SK-N-SH (cell line): ENCODE results near the gene CCDC102A. TPM values are rescaled to one million over a fixed set of nuclear protein-coding genes. Genes with fewer than 3 reads are reported as not detected.

Experiments used
- CTCF ChIA-PET: fragments of 300-600, 350-600 bp; formaldehyde crosslinking; extraction: SDS; loops from one replicate; lab custom pipeline; 2021; lab: Yijun Ruan, JAX
- POLR2A ChIA-PET: fragments of 350-600 bp; sonication (Branson Sonifier 250); formaldehyde crosslinking; extraction: SDS; loops from one replicate; lab custom pipeline; 2020; ENCODE audit warnings: antibody characterized with exemption, inconsistent platforms; lab: Yijun Ruan, JAX
- DNase-seq: peaks from one replicate; pipeline ENCODE4 v3.0.0; 2012
- H2AFZ ChIP-seq: fragments of 200-600 bp; sonication (generic); 2 replicates; pipeline ENCODE4 v1.8.1; 2016; ENCODE audit warnings: antibody characterized with exemption, mild to moderate bottlenecking, low read depth
- H3F3A ChIP-seq: fragments of 200-600 bp; sonication (generic); replicated peaks from 2 replicates; pipeline ENCODE3; 2016; ENCODE audit warnings: antibody characterized with exemption, mild to moderate bottlenecking; ENCODE audit not compliant: insufficient read depth
- H3K27ac ChIP-seq, 2 experiments: fragments of 200-500 bp in 1 of 2; fragments of 200-600 bp in 1 of 2; sonication (Bioruptor generic) in 1 of 2; sonication (generic), shearing (Covaris generic) in 1 of 2; 2 replicates each; pipeline versions ENCODE4 v1.5.1 to v1.6.1; 2014 to 2016; ENCODE audit warnings: low read depth in 2 of 2, inconsistent platforms in 1 of 2, low read length in 1 of 2, mild to moderate bottlenecking in 1 of 2, mixed read lengths in 1 of 2
- H3K27me3 ChIP-seq: fragments of 200-600 bp; sonication (generic), shearing (Covaris generic); 2 replicates; pipeline ENCODE4 v1.6.1; 2016; ENCODE audit warnings: mixed run types; ENCODE audit not compliant: insufficient read depth
- H3K36me3 ChIP-seq, 2 experiments: fragments of 200-500 bp in 1 of 2; fragments of 200-600 bp in 1 of 2; sonication (Bioruptor generic) in 1 of 2; sonication (generic) in 1 of 2; replicated peaks in 1 of 2; 2 replicates each; pipeline versions ENCODE3 to v1.5.1; 2014 to 2016; ENCODE audit warnings: low read length in 1 of 2, mild to moderate bottlenecking in 1 of 2; ENCODE audit not compliant: insufficient read depth in 2 of 2, control insufficient read depth in 1 of 2
- H3K4me1 ChIP-seq, 2 experiments: fragments of 200-500 bp in 1 of 2; fragments of 200-600 bp in 1 of 2; sonication (Bioruptor generic) in 1 of 2; sonication (generic), shearing (Covaris generic) in 1 of 2; 2 replicates each; pipeline versions ENCODE4 v1.5.1 to v1.6.1; 2014 to 2016; ENCODE audit warnings: low read depth in 1 of 2, low read length in 1 of 2, mixed run types in 1 of 2; ENCODE audit not compliant: insufficient read depth in 2 of 2, control insufficient read depth in 1 of 2
- H3K4me2 ChIP-seq: fragments of 200-600 bp; sonication (generic), shearing (Covaris generic); 2 replicates; pipeline ENCODE4 v1.6.1; 2017; ENCODE audit warnings: mixed run types
- H3K4me3 ChIP-seq, 2 experiments: fragments of 200-500 bp in 1 of 2; fragments of 200-600 bp in 1 of 2; sonication (Bioruptor generic) in 1 of 2; sonication (generic), shearing (Covaris generic) in 1 of 2; 2 replicates each; pipeline versions ENCODE4 v1.5.1 to v1.8.1; 2014 to 2016; ENCODE audit warnings: low read depth in 2 of 2, inconsistent platforms in 1 of 2, low read length in 1 of 2, mild to moderate bottlenecking in 1 of 2, mixed read lengths in 1 of 2, moderate library complexity in 1 of 2
- H3K79me2 ChIP-seq: fragments of 200-600 bp; sonication (generic); 2 replicates; pipeline ENCODE4 v1.8.1; 2017; ENCODE audit warnings: mild to moderate bottlenecking; ENCODE audit not compliant: insufficient read depth
- H3K9ac ChIP-seq: fragments of 200-600 bp; sonication (generic); 2 replicates; pipeline ENCODE4 v1.6.1; 2017; ENCODE audit warnings: mixed run types
- H3K9me2 ChIP-seq: fragments of 200-600 bp; sonication (generic); 2 replicates; pipeline ENCODE4 v1.6.1; 2017; ENCODE audit warnings: mixed run types
- H3K9me3 ChIP-seq: fragments of 200-600 bp; sonication (generic); 2 replicates; pipeline ENCODE4 v1.6.1; 2017; ENCODE audit warnings: mixed run types, mild to moderate bottlenecking, moderate library complexity
- H4K20me1 ChIP-seq: fragments of 200-600 bp; sonication (generic); 2 replicates; pipeline ENCODE4 v1.6.1; 2017; ENCODE audit warnings: mild to moderate bottlenecking, mixed run types; ENCODE audit not compliant: insufficient read depth
- EP300 ChIP-seq, 2 experiments: IDR thresholded peaks; 2 replicates each; pipeline versions ENCODE4 v1.4.0 to v1.6.1; 2012; ENCODE audit warnings: borderline replicate concordance in 1 of 2, low read depth in 1 of 2, low read length in 1 of 2
- FOXM1 ChIP-seq: IDR thresholded peaks from 2 replicates; pipeline ENCODE4 v1.4.0; 2012; ENCODE audit warnings: low read depth, mild to moderate bottlenecking
- GATA2 ChIP-seq: sonication (generic); formaldehyde crosslinking; IDR thresholded peaks from 2 replicates; pipeline ENCODE4 v1.5.0; 2020; ENCODE audit warnings: mild to moderate bottlenecking, missing genetic modification reagents
- JUND ChIP-seq: IDR thresholded peaks from 2 replicates; pipeline ENCODE4 v1.4.0; 2012
- RAD21 ChIP-seq: IDR thresholded peaks from 2 replicates; pipeline ENCODE4 v1.6.1; 2012; ENCODE audit warnings: mild to moderate bottlenecking, low read length
- SIN3A ChIP-seq: IDR thresholded peaks from 2 replicates; pipeline ENCODE4 v1.6.1; 2012; ENCODE audit warnings: low read depth, mild to moderate bottlenecking, low read length, moderate library complexity, borderline replicate concordance
- TCF12 ChIP-seq: IDR thresholded peaks from 2 replicates; pipeline ENCODE4 v1.4.0; 2012
- WGBS: methylation state at CpG from one replicate; pipeline ENCODE4 v1.1.6; 2017; ENCODE audit warnings: low lambda C conversion rate; 5-methylcytosine and 5-hydroxymethylcytosine counted together
- polyA plus RNA-seq, 3 experiments: library from polyadenylated mRNA; depleted of rRNA; stranded (reverse); fragments of >200 nt; gene quantifications; 2 replicates each; pipeline ENCODE4 v1.2.3, GENCODE V29; 2012
- TF ChIP-seq, protein P1 (sequence below): IDR thresholded peaks from 2 replicates; pipeline ENCODE4 v1.4.0; 2012; ENCODE audit warnings: low read depth, borderline replicate concordance

CCDC102A gene
- polyA plus RNA-seq, 1 of the 3 experiments (the other 2 are of a cell fraction), result 26.2 TPM

DNA sequence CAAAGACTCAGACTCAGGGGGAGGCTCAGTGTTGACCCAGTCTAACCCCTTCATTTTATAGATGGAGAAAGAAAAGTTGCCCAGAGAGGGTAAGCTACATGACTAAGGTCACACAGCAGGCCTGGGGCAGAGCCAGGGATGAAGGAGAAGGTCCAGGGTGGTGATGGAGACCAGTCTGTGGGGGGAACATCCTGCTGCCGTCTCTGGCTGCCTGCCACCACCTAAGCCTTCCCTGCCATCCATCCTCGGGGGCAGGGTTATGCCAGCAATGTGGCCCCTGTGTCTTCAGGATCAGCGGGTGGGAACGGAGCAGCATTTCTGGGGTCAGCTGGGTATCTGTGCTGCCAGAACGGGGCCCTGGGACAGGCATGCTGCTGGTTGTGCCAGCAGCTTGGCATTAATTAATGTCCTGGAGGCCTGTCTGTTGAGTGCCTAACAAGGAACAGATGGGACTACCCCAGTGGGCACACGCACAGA is 55.6 kb downstream of the CCDC102A start:
- 34% methylated on average over 5 of the region's 6 CpGs for WGBS
- Histone ChIP-seq H4K20me1 (0 out of 2 replicates have a peak, but pooled peaks cover 6% of the 10 kb centered on the region), H3K9me3 (no peaks in the 10 kb centered on the region), H2AFZ (no peak overlapping the region), H3K27ac (peak overlapping the region; percentile 27 to 90; a peak in 3 of 4 replicates), H3K4me2 (no peak overlapping the region), H3K9ac (no peak overlapping the region), H3K9me2 (no peaks in the 10 kb centered on the region), H3K79me2 (peaks cover 7% of the 10 kb centered on the region; the same call in 1 of the 2 replicates), H3K4me1 (peaks cover 14 to 87% of the 10 kb centered on the region in 2 experiments; a peak in 3 of 4 replicates), H3K27me3 (no peaks in the 10 kb centered on the region), H3K36me3 (peaks cover 0 to 3% of the 10 kb centered on the region in 2 experiments), H3F3A (peaks cover 5% of the 10 kb centered on the region), H3K4me3 (no peak overlapping the region; a peak in 1 of 4 replicates)
- CTCF ChIA-PET, result interaction anchor here (1.5 to 21.0 kb wide), 3 partner anchors 17 to 63 kb away, joined by 4 to 354 read pairs (median 58); partner anchors contain the start of gene POLR2C
- POLR2A ChIA-PET, result interaction anchor here (1.2 to 10.0 kb wide), 6 partner anchors 8 to 39 kb away, joined by 4 to 152 read pairs (median 8); partner anchors contain the start of genes CIAPIN1, COQ9 and POLR2C
- peak; percentile 81 for DNase-seq
- TF ChIP-seq TCF12 (peak; percentile 36; the same call in 1 of the 2 replicates), GATA2 (CRISPR knock-in tag) (peak; percentile 47; the same call in 1 of the 2 replicates), RAD21 (no peak), EP300 (IDR thresholded peaks at IDR 0.05; ENCODE audit: borderline replicate concordance in 1 of 2, low read depth in 1 of 2, low read length in 1 of 2) (peak in 1 of 2 experiments; percentile 84; a peak in 2 of 4 replicates), SIN3A (no peak), JUND (no peak), FOXM1 (no peak)
- TF ChIP-seq, protein P1, sequence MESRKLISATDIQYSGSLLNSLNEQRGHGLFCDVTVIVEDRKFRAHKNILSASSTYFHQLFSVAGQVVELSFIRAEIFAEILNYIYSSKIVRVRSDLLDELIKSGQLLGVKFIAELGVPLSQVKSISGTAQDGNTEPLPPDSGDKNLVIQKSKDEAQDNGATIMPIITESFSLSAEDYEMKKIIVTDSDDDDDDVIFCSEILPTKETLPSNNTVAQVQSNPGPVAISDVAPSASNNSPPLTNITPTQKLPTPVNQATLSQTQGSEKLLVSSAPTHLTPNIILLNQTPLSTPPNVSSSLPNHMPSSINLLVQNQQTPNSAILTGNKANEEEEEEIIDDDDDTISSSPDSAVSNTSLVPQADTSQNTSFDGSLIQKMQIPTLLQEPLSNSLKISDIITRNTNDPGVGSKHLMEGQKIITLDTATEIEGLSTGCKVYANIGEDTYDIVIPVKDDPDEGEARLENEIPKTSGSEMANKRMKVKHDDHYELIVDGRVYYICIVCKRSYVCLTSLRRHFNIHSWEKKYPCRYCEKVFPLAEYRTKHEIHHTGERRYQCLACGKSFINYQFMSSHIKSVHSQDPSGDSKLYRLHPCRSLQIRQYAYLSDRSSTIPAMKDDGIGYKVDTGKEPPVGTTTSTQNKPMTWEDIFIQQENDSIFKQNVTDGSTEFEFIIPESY, result no peak

DNA sequence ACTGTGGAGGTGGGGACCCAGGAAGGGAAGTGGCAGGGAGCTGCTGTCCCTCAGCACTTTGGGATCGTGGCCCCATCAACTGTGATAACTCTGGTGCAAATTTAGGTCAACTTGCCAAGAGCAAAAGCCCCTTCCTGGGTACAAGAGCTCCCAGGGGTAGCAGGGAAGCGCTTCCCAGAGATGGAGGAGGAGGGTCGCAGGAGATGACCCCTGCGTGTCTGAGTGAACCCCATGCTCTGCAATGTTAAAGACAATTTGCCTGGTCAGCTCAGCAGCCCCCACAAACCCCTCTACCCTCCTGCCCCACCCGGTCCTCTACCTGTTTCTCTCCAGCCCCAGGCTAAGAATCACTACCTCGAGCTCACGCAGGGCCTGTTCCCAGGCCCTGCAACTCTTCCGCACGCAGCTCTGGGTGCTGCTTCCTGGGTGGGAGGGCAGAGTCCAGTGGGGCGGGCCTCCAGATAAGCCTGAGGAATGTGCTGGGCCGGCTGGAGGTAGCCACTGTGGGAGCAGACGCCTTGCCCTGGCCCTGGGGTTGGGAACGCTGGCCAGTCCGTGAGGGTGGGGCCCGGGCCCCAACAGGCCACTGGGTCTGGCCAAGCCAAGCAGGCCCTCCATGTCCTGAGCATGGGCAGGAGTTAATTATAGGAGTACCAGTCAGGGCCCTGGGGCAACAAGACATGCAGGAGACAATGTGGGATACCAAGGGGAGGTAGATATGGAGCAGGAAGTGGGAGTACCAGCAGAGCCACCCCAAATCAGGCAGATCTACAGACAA is 56.2 kb downstream of the CCDC102A start:
- peak; percentile 62 for DNase-seq
- Histone ChIP-seq H3K9me3 (no peaks in the 10 kb centered on the region), H3K27me3 (no peaks in the 10 kb centered on the region), H3K9me2 (no peaks in the 10 kb centered on the region), H3K27ac (peak overlapping the region; percentile 27 to 90; a peak in 3 of 4 replicates), H3K4me3 (peak overlapping the region; percentile 48 to 58; a peak in 3 of 4 replicates), H3K36me3 (peaks cover 0 to 3% of the 10 kb centered on the region in 2 experiments), H3K79me2 (peaks cover 7% of the 10 kb centered on the region; the same call in 1 of the 2 replicates), H3K4me2 (peak overlapping the region; percentile 86), H4K20me1 (0 out of 2 replicates have a peak, but pooled peaks cover 6% of the 10 kb centered on the region), H2AFZ (peak overlapping the region; percentile 63; the same call in 1 of the 2 replicates), H3K9ac (no peak overlapping the region; the same call in 1 of the 2 replicates), H3F3A (peaks cover 5% of the 10 kb centered on the region), H3K4me1 (peaks cover 14 to 87% of the 10 kb centered on the region in 2 experiments; a peak in 3 of 4 replicates)
- CTCF ChIA-PET, result interaction anchor here (1.2 to 21.0 kb wide), 4 partner anchors 17 to 180 kb away, joined by 4 to 354 read pairs (median 31); partner anchors contain the start of gene POLR2C
- POLR2A ChIA-PET, result interaction anchor here (1.2 to 10.0 kb wide), 7 partner anchors 7 to 40 kb away, joined by 4 to 152 read pairs (median 7); partner anchors contain the start of genes CIAPIN1, COQ9 and POLR2C
- 63% methylated on average over 13 of the region's 15 CpGs for WGBS
- TF ChIP-seq EP300 (IDR thresholded peaks at IDR 0.05; ENCODE audit: borderline replicate concordance in 1 of 2, low read depth in 1 of 2, low read length in 1 of 2) (0 out of 4 replicates have a peak, but pooled peaks of 1 of the 2 experiments have one; percentile 20), TCF12 (no peak)
